Measurements from ENCODE around the gene SPOCK2.

Gene SPOCK2

DNA sequence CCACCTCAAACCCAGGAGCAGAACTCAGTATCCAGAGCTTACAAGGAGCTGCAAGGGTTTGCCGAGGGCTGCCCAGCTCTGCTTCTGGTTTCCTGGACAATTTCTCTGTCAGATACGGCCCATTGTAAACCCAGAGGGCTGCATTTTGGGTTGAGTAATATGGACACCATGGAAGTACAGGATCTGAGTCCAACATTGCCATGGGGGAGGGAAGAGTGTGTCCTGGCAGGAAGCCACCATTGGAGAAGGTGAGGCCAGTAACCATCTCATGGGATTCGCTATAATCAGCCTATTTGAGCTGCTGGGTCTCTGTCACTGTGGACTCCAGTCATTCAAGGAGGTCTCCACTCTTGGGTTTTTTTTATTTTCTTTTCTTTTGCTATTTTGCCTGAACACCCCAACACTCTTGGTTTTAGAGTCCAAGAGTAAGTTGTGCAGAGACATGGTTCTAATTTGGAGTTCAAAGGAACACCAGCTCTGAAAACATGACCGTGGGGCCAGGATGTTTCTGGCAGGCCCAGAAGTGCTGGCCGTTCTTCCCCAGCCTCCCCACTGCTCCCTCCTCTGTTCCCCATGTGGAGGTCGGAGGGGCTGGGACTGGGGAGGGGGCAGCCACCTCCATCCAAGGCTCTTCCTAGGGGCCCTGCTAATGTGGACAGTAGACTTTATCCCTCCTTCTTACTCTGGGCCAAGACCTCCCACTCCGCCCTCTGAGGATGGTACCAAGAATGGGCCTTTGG lies 77.9 kb downstream of the SPOCK2 start:
- ChIA-PET CTCF (interaction anchor here (0.6 kb wide), 1 partner anchor 1804 kb away, joined by 7 read pairs; no protein-coding TSS in a partner anchor), POLR2A (no interaction called here)
- no peak for DNase-seq (ENCODE audit: extremely low spot score)
- TF ChIP-seq ZNF384 (IDR thresholded peaks at IDR 0.05) (no peak), SUZ12 (IDR thresholded peaks at IDR 0.05) (no peak), FOXK2 (IDR thresholded peaks at IDR 0.05) (no peak), ELF4 (IDR thresholded peaks at IDR 0.05) (no peak), HDGF (IDR thresholded peaks at IDR 0.05; ENCODE audit: borderline replicate concordance) (no peak), TARDBP (IDR thresholded peaks at IDR 0.05) (no peak), BHLHE40 (IDR thresholded peaks at IDR 0.05; ENCODE audit: borderline replicate concordance) (no peak), NFRKB (IDR thresholded peaks at IDR 0.05) (no peak), FOXA1 (IDR thresholded peaks at IDR 0.05) (no peak)

DNA sequence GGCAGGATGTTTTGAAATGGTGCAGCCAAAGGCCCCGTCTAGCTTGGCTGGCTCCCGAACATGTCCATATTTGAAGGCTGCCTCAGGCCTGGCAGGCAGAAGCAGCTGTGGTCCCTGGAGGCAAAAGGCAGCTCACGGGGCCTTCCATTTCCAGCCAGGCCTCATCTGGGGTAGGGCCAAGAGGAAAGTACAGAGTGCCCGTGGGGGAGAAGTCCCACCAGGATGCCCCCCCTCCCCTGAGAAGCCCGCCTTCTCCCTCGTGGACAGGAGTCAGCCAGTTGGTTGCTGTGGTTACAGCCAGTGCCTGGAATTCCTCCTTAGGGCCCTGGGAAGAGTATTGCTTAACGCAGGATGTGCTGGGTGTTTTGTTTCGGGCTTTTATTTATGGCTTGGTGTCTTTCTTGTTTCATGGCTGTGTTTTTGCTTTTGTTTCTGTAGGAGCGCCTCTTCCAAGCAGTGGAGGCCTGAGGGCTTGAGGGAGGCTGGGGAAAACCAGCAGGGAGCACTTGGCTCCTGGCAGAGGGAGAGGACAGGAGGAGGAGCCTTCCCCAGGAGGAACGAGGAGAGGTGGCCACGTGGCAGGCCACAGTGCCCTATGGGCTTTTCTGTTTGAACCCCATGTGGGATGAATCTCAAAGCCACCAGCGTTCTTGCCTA lies 78.8 kb downstream of the SPOCK2 start:
- DNase-seq (ENCODE audit: extremely low spot score) = no peak
- TF ChIP-seq, protein P1, sequence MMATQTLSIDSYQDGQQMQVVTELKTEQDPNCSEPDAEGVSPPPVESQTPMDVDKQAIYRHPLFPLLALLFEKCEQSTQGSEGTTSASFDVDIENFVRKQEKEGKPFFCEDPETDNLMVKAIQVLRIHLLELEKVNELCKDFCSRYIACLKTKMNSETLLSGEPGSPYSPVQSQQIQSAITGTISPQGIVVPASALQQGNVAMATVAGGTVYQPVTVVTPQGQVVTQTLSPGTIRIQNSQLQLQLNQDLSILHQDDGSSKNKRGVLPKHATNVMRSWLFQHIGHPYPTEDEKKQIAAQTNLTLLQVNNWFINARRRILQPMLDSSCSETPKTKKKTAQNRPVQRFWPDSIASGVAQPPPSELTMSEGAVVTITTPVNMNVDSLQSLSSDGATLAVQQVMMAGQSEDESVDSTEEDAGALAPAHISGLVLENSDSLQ (IDR thresholded peaks at IDR 0.05) = no peak
- no peak for TF ChIP-seq SP1 (IDR thresholded peaks at IDR 0.05)
- no peak for TF ChIP-seq FOXK2 (IDR thresholded peaks at IDR 0.05)
- CTCF ChIA-PET = no interaction called here
- POLR2A ChIA-PET = no interaction called here

GRCh38 chr10:72009051-72009424 lies 79.3 kb downstream of the SPOCK2 start:
- CTCF ChIA-PET = interaction anchor here (0.7 kb wide), 1 partner anchor 35 kb away, joined by 3 read pairs; no protein-coding TSS in a partner anchor
- POLR2A ChIA-PET = no interaction called here
- DNase-seq (ENCODE audit: extremely low spot score) = no peak
- TF ChIP-seq ARNT (IDR thresholded peaks at IDR 0.05) = no peak

All from HEK293T (cell line).